GM21381 (cell line): ENCODE data around the gene MED14.

Experiments used
- ATAC-seq: cut with Tn5 transposase; IDR thresholded peaks from one replicate; pipeline ENCODE4 v1.9.1; 2021; ENCODE audit warnings: mild to moderate bottlenecking, moderate library complexity; ENCODE audit not compliant: unreplicated experiment

Gene MED14

GRCh38 chrX:40729598-40730584, 5.5 kb downstream of the MED14 start:
- no peak for ATAC-seq

- no peak for ATAC-seq
Observed at GRCh38 chrX:40727581-40728252, 7.6 kb downstream of the MED14 start.

GRCh38 chrX:40727093-40727492, 8.2 kb downstream of the MED14 start:
- ATAC-seq, result no peak

GRCh38 chrX:40722930-40723329, 12.4 kb downstream of the MED14 start:
- ATAC-seq, result no peak

GRCh38 chrX:40721489-40722106, 13.7 kb downstream of the MED14 start:
- ATAC-seq, result no peak

GRCh38 chrX:40720792-40721191, 14.6 kb downstream of the MED14 start:
- ATAC-seq, result no peak

GRCh38 chrX:40720339-40720738, 15.0 kb downstream of the MED14 start:
- no peak for ATAC-seq

- no peak for ATAC-seq
Observed at GRCh38 chrX:40719731-40720130, 15.6 kb downstream of the MED14 start.

GRCh38 chrX:40719218-40719617, 16.1 kb downstream of the MED14 start:
- ATAC-seq, result no peak

GRCh38 chrX:40709395-40709794, 25.9 kb downstream of the MED14 start:
- no peak for ATAC-seq

- no peak for ATAC-seq
Observed at GRCh38 chrX:40705658-40706312, 29.6 kb downstream of the MED14 start.

GRCh38 chrX:40700640-40701342, 34.6 kb downstream of the MED14 start:
- no peak for ATAC-seq

GRCh38 chrX:40698851-40699250, 36.5 kb downstream of the MED14 start:
- no peak for ATAC-seq

GRCh38 chrX:40694802-40695201, 40.5 kb downstream of the MED14 start:
- no peak for ATAC-seq

- ATAC-seq, result no peak
Observed at GRCh38 chrX:40688929-40689328, 46.4 kb downstream of the MED14 start.

GRCh38 chrX:40687169-40687568, 48.2 kb downstream of the MED14 start:
- ATAC-seq, result no peak

GRCh38 chrX:40685362-40685918, 49.9 kb downstream of the MED14 start:
- no peak for ATAC-seq

GRCh38 chrX:40684092-40684491, 51.2 kb downstream of the MED14 start:
- ATAC-seq, result no peak

- ATAC-seq, result no peak
Observed at GRCh38 chrX:40683245-40683644, 52.1 kb downstream of the MED14 start.

GRCh38 chrX:40671126-40671525, 64.2 kb downstream of the MED14 start:
- no peak for ATAC-seq
